ENCODE data around the gene SLAIN2. TPM values are rescaled to one million over a fixed set of nuclear protein-coding genes. Genes with fewer than 3 reads are reported as not detected.

Gene SLAIN2
- polyA plus RNA-seq, 3 donors: 13.9 to 24.1 (median 17.6) TPM

DNA sequence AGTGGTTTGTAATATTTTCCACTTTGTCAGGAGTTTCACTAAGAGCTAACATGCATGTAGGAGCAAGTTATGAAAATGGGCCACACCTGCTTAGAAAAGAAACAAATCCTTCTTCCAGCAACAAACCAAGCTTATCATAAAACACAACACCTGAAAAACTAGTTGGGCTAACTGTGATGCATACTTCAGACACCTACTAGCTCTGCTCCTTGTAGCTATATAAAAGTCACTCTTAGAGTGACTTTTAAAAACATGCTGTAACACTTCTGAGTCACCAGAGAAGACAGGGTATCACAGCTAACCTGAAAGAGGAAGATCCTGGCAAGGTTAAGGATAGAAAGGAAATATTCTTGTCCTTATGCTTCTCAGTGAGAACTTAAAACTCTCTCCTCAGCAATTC lies 3.6 kb upstream of the SLAIN2 start:
- DNase-seq: peak in 2 of 3 donors; percentile 44 to 56
- Mint-ChIP-seq H3K27me3 (ENCODE audit: low read depth in 3 of 3) (peaks cover 2 to 4% (median 2%) of the 10 kb centered on the region in 3 donors), H3K27ac (no peak overlapping the region), H3K4me1 (peaks cover 20% of the 10 kb centered on the region), H3K36me3 (peaks cover 0 to 2% of the 10 kb centered on the region in 2 donors), H3K9me3 (no peaks in the 10 kb centered on the region), H3K4me3 (no peak overlapping the region)
- intact Hi-C loops (cut with micrococcal nuclease): no loop called here
- Histone ChIP-seq H3K9ac (ENCODE audit: insufficient read depth, low read length, poor library complexity, severe bottlenecking) (no peak overlapping the region), H4K20me1 (ENCODE audit: insufficient read depth, low read length) (peaks cover 7% of the 10 kb centered on the region), H3K9me3 (replicated peaks in 1 of 2; ENCODE audit: control insufficient read depth in 1 of 2, insufficient read depth in 1 of 2, low read length in 2 of 2) (no peaks in the 10 kb centered on the region), H3K4me3 (replicated peaks in 1 of 3; ENCODE audit: low read depth in 2 of 3, low read length in 3 of 3) (no peak overlapping the region), H3K27me3 (ENCODE audit: control insufficient read depth in 2 of 2, insufficient read depth in 2 of 2, low read length in 2 of 2) (no peaks in the 10 kb centered on the region), H3K79me2 (ENCODE audit: insufficient read depth, low read length) (peaks cover 11% of the 10 kb centered on the region), H3K36me3 (replicated peaks in 1 of 2; ENCODE audit: control insufficient read depth in 1 of 2, insufficient read depth in 2 of 2, low read length in 2 of 2) (no peaks in the 10 kb centered on the region), H3K4me2 (replicated peaks; ENCODE audit: extremely low read depth, low read length, poor library complexity, severe bottlenecking) (no peak overlapping the region), H3K27ac (ENCODE audit: low read depth in 1 of 2, low read length in 2 of 2) (no peak overlapping the region), H3K4me1 (ENCODE audit: control insufficient read depth in 1 of 2, insufficient read depth in 2 of 2, low read length in 2 of 2) (peaks cover 10 to 16% of the 10 kb centered on the region in 2 donors), H2AFZ (ENCODE audit: insufficient read depth, low read depth, low read length, poor library complexity, severe bottlenecking) (no peak overlapping the region)
- TF ChIP-seq, protein P1, sequence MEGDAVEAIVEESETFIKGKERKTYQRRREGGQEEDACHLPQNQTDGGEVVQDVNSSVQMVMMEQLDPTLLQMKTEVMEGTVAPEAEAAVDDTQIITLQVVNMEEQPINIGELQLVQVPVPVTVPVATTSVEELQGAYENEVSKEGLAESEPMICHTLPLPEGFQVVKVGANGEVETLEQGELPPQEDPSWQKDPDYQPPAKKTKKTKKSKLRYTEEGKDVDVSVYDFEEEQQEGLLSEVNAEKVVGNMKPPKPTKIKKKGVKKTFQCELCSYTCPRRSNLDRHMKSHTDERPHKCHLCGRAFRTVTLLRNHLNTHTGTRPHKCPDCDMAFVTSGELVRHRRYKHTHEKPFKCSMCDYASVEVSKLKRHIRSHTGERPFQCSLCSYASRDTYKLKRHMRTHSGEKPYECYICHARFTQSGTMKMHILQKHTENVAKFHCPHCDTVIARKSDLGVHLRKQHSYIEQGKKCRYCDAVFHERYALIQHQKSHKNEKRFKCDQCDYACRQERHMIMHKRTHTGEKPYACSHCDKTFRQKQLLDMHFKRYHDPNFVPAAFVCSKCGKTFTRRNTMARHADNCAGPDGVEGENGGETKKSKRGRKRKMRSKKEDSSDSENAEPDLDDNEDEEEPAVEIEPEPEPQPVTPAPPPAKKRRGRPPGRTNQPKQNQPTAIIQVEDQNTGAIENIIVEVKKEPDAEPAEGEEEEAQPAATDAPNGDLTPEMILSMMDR (IDR thresholded peaks at IDR 0.05): no peak

DNA sequence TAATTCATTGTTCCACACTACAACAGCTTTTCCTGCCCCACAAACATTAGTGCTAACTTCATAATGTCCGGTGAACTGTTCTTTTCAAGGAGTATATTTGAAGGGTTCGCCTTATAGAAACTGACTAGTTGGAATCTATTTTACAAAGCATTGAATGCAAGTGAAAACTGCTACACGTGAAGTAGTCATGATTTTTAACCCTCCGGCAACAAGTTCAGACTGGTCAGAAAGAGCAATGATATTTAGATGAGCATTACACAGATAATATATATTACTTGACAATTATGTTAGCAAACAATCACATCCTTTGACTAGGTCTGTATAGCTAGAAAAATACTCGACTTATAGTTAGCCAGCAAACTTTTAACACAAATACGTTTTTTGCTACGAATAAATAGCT lies 1.7 kb upstream of the SLAIN2 start:
- peaks cover 0 to 2% of the 10 kb centered on the region in 2 donors for H3K36me3 Mint-ChIP-seq
- peaks cover 0 to 4% (median 2%) of the 10 kb centered on the region in 3 donors for H3K27me3 Mint-ChIP-seq (ENCODE audit: low read depth in 3 of 3)
- Histone ChIP-seq H3K4me2 (replicated peaks; ENCODE audit: extremely low read depth, low read length, poor library complexity, severe bottlenecking) (no peak overlapping the region), H3K9ac (ENCODE audit: insufficient read depth, low read length, poor library complexity, severe bottlenecking) (no peak overlapping the region), H4K20me1 (ENCODE audit: insufficient read depth, low read length) (peaks cover 26% of the 10 kb centered on the region), H3K79me2 (ENCODE audit: insufficient read depth, low read length) (peaks cover 30% of the 10 kb centered on the region), H2AFZ (ENCODE audit: insufficient read depth, low read depth, low read length, poor library complexity, severe bottlenecking) (no peak overlapping the region), H3K4me1 (ENCODE audit: control insufficient read depth in 1 of 2, insufficient read depth in 2 of 2, low read length in 2 of 2) (peaks cover 26 to 34% of the 10 kb centered on the region in 2 donors), H3K36me3 (replicated peaks in 1 of 2; ENCODE audit: control insufficient read depth in 1 of 2, insufficient read depth in 2 of 2, low read length in 2 of 2) (no peaks in the 10 kb centered on the region), H3K27ac (ENCODE audit: low read depth in 1 of 2, low read length in 2 of 2) (no peak overlapping the region), H3K27me3 (ENCODE audit: control insufficient read depth in 2 of 2, insufficient read depth in 2 of 2, low read length in 2 of 2) (no peaks in the 10 kb centered on the region), H3K9me3 (replicated peaks in 1 of 2; ENCODE audit: control insufficient read depth in 1 of 2, insufficient read depth in 1 of 2, low read length in 2 of 2) (no peaks in the 10 kb centered on the region), H3K4me3 (replicated peaks in 1 of 3; ENCODE audit: low read depth in 2 of 3, low read length in 3 of 3) (no peak overlapping the region)
- no peaks in the 10 kb centered on the region for H3K9me3 Mint-ChIP-seq
- DNase-seq: no peak
- H3K27ac Mint-ChIP-seq: no peak overlapping the region
- H3K4me1 Mint-ChIP-seq: peaks cover 37% of the 10 kb centered on the region
- no CpG with 5 or more reads among the region's 7 CpGs for WGBS (ENCODE audit: insufficient coverage)
- intact Hi-C loops (cut with micrococcal nuclease): loop anchor here (5.0 kb wide), 1 partner anchor 72 kb away; the partner anchor contains the start of gene TEC (in 2 of the 2)
- no peak overlapping the region for H3K4me3 Mint-ChIP-seq
- TF ChIP-seq, protein P1 (IDR thresholded peaks at IDR 0.05): no peak
